WTC11 (cell line): Measurements from ENCODE around the gene TANGO2. TPM values are rescaled to one million over a fixed set of nuclear protein-coding genes. Genes with fewer than 3 reads are reported as not detected.

Experiments
- ATAC-seq: fragments of 200-7000 bp; cut with Tn5 transposase; 2 replicates; pipeline ENCODE4 v1.10.0; 2021; ENCODE audit warnings: mild to moderate bottlenecking, moderate library complexity
- CTCF ChIA-PET: fragments of 300-600 bp; sonication (Branson Sonifier 250); formaldehyde crosslinking; loops from one replicate; lab custom pipeline; 2021; ENCODE audit warnings: antibody characterized with exemption; lab: Charles Lee
- POLR2A ChIA-PET: fragments of 350-600 bp; sonication (Branson Sonifier 250); formaldehyde crosslinking; loops from one replicate; lab custom pipeline; 2021; ENCODE audit warnings: antibody characterized with exemption; lab: Charles Lee
- DNase-seq: peaks from one replicate; pipeline ENCODE4 v3.0.0; 2021; ENCODE audit warnings: low spot score
- H3K27ac Mint-ChIP-seq: 2 replicates; pipeline ENCODE4 v1.8.0; 2021; ENCODE audit warnings: mixed read lengths
- H3K27me3 Mint-ChIP-seq: 2 replicates; pipeline ENCODE4 v1.8.0; 2021; ENCODE audit warnings: low read depth, mild to moderate bottlenecking, moderate library complexity, mixed read lengths
- H3K36me3 Mint-ChIP-seq: 2 replicates; pipeline ENCODE4 v1.8.0; 2021; ENCODE audit warnings: mixed read lengths
- H3K4me1 Mint-ChIP-seq: 2 replicates; pipeline ENCODE4 v1.8.0; 2022; ENCODE audit warnings: mixed read lengths
- H3K4me3 Mint-ChIP-seq: 2 replicates; pipeline ENCODE4 v1.8.0; 2021; ENCODE audit warnings: mild to moderate bottlenecking, moderate library complexity, mixed read lengths
- H3K9me3 Mint-ChIP-seq: 2 replicates; pipeline ENCODE4 v1.8.0; 2021; ENCODE audit warnings: mixed read lengths
- CREB1 ChIP-seq: sonication (generic); formaldehyde crosslinking; IDR thresholded peaks from 2 replicates; pipeline ENCODE4 v1.8.0; 2023; ENCODE audit warnings: mild to moderate bottlenecking, missing genetic modification reagents
- FOXJ3 ChIP-seq: sonication (generic); formaldehyde crosslinking; IDR thresholded peaks from 2 replicates; pipeline ENCODE4 v1.9.0; 2021; ENCODE audit warnings: missing genetic modification reagents, mild to moderate bottlenecking, borderline replicate concordance
- HMGA2 ChIP-seq: fragments of 250-450 bp; sonication (Bioruptor Pico); IDR thresholded peaks from 2 replicates; pipeline ENCODE4 v1.4.0; 2021; ENCODE audit warnings: mild to moderate bottlenecking, moderate library complexity
- JUN ChIP-seq: sonication (generic); formaldehyde crosslinking; IDR thresholded peaks from 2 replicates; pipeline ENCODE4 v1.8.0; 2023; ENCODE audit warnings: mild to moderate bottlenecking, missing genetic modification reagents
- OVOL2 ChIP-seq: fragments of 250-450 bp; sonication (Bioruptor Pico); IDR thresholded peaks from 2 replicates; pipeline ENCODE4 v1.9.0; 2021; ENCODE audit warnings: mild to moderate bottlenecking, borderline replicate concordance
- RELA ChIP-seq: sonication (generic); formaldehyde crosslinking; IDR thresholded peaks from 2 replicates; pipeline ENCODE4 v1.8.1; 2022; ENCODE audit warnings: missing genetic modification reagents, mild to moderate bottlenecking, borderline replicate concordance
- SMAD4 ChIP-seq: sonication (generic); formaldehyde crosslinking; IDR thresholded peaks from 2 replicates; pipeline ENCODE4 v1.8.0; 2022; ENCODE audit warnings: mild to moderate bottlenecking, missing genetic modification reagents
- TCF7 ChIP-seq: sonication (generic); formaldehyde crosslinking; IDR thresholded peaks from 2 replicates; pipeline ENCODE4 v1.8.0; 2022; ENCODE audit warnings: mild to moderate bottlenecking, low read depth, missing genetic modification reagents, moderate library complexity
- TEAD4 ChIP-seq: sonication (generic); formaldehyde crosslinking; IDR thresholded peaks from 2 replicates; pipeline ENCODE4 v1.8.0; 2022; ENCODE audit warnings: mild to moderate bottlenecking, missing genetic modification reagents
- ZNF138 ChIP-seq: sonication (generic); formaldehyde crosslinking; conservative IDR thresholded peaks from 2 replicates; pipeline ENCODE4 v1.8.1; 2022; ENCODE audit warnings: mild to moderate bottlenecking, moderate library complexity, missing genetic modification reagents
- ZNF219 ChIP-seq: sonication (generic); formaldehyde crosslinking; IDR thresholded peaks from 2 replicates; pipeline ENCODE4 v1.8.0; 2023; ENCODE audit warnings: missing genetic modification reagents, mild to moderate bottlenecking, borderline replicate concordance
- ZNF263 ChIP-seq: sonication (generic); formaldehyde crosslinking; IDR thresholded peaks from 2 replicates; pipeline ENCODE4 v1.8.1; 2022; ENCODE audit warnings: low read depth, mild to moderate bottlenecking, moderate library complexity, missing genetic modification reagents
- ZNF396 ChIP-seq: fragments of 250-450 bp; sonication (Bioruptor Pico); IDR thresholded peaks from 2 replicates; pipeline ENCODE4 v1.8.0; 2021; ENCODE audit warnings: mild to moderate bottlenecking, moderate library complexity, borderline replicate concordance
- ZNF671 ChIP-seq: fragments of 250-450 bp; sonication (Bioruptor Pico); IDR thresholded peaks from 2 replicates; pipeline ENCODE4 v1.8.0; 2021; ENCODE audit warnings: mild to moderate bottlenecking
- total RNA-seq: library from RNA; stranded (reverse); gene quantifications from 3 replicates; pipeline ENCODE4 v1.2.3, GENCODE V29; 2021
- TF ChIP-seq, protein P1 (sequence below): sonication (generic); formaldehyde crosslinking; IDR thresholded peaks from 2 replicates; pipeline ENCODE4 v1.8.1; 2023; ENCODE audit warnings: mild to moderate bottlenecking, missing genetic modification reagents
- TF ChIP-seq, protein P2 (sequence below): sonication (generic); formaldehyde crosslinking; IDR thresholded peaks from 2 replicates; pipeline ENCODE4 v1.8.0; 2023; ENCODE audit warnings: missing genetic modification reagents, mild to moderate bottlenecking, borderline replicate concordance
- TF ChIP-seq, protein P3 (sequence below): sonication (generic); formaldehyde crosslinking; IDR thresholded peaks from 2 replicates; pipeline ENCODE4 v1.8.0; 2022; ENCODE audit warnings: mild to moderate bottlenecking, missing genetic modification reagents
- TF ChIP-seq, protein P4 (sequence below): sonication (generic); formaldehyde crosslinking; conservative IDR thresholded peaks from 2 replicates; pipeline ENCODE4 v1.8.1; 2022; ENCODE audit warnings: mild to moderate bottlenecking, missing genetic modification reagents
- TF ChIP-seq, protein P5 (sequence below): fragments of 250-450 bp; sonication (Bioruptor Pico); conservative IDR thresholded peaks from 2 replicates; pipeline ENCODE4 v1.9.0; 2021; ENCODE audit warnings: mild to moderate bottlenecking

The TANGO2 gene
- total RNA-seq, 1 experiment from 2014 or later = 14.8 TPM

DNA sequence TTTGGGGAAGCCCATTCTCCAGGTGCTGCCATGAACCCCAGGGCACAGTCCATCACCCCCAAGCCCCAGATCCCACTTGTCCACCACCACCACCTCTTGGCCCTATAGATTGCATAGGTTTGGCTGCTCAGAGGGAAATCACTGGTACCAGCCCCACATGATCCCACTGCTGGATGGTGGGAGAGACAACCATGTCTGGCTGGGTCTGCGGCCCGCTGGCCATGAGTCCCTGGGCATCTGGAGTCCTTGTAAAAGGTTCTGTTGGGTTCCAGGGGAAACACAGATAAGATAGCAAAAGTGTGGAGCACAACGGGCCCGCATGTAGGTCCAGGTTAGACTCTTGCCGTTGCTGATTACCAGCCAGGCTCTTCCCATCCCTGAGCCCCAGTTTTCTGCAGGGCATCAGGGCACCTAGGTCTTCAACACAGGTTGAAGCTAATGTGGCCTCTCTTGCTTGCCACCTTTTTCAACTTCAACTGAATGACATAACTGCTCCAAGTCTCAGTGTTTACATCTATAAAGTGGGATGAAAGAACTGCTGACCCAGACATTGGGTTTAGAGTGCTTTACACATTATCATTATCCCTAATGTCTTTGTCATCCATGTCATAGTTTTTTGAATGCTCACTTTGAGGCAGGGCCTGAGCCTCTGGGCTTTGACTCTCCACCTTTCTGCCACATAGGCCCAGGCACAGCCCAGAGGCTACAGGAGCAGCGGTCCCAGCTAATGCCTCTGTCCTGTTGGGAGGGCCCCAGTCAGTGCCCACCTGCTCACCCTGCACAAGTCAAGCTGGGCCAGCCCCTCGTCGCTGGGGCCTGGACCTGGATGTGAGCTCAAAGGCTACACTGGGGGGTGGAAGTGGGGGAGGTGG lies 1.0 kb upstream of the TANGO2 start:
- POLR2A ChIA-PET = no interaction called here
- DNase-seq = no peak
- Mint-ChIP-seq H3K9me3 (no peaks in the 10 kb centered on the region), H3K36me3 (no peaks in the 10 kb centered on the region), H3K4me1 (peaks cover 14% of the 10 kb centered on the region), H3K4me3 (peak overlapping the region; percentile 67), H3K27ac (no peak overlapping the region), H3K27me3 (peaks cover 51% of the 10 kb centered on the region)
- ATAC-seq = no peak
- TF ChIP-seq, protein P1, sequence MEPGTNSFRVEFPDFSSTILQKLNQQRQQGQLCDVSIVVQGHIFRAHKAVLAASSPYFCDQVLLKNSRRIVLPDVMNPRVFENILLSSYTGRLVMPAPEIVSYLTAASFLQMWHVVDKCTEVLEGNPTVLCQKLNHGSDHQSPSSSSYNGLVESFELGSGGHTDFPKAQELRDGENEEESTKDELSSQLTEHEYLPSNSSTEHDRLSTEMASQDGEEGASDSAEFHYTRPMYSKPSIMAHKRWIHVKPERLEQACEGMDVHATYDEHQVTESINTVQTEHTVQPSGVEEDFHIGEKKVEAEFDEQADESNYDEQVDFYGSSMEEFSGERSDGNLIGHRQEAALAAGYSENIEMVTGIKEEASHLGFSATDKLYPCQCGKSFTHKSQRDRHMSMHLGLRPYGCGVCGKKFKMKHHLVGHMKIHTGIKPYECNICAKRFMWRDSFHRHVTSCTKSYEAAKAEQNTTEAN = no peak
- TF ChIP-seq CREB1 (CRISPR knock-in tag) = no peak
- CTCF ChIA-PET = interaction anchor here (0.6 to 1.6 kb wide), 9 partner anchors 13 to 290 kb away, joined by 3 to 6 read pairs (median 4); no protein-coding TSS in a partner anchor

GRCh38 chr22:20021196-20022181 lies 579 bp downstream of the TANGO2 start:
- H3K27ac Mint-ChIP-seq = no peak overlapping the region

More at GRCh38 chr22:20021196-20022181, 579 bp downstream of the TANGO2 start:
- ATAC-seq (no peak), DNase-seq (no peak)
- TF ChIP-seq RELA (CRISPR knock-in tag) (no peak), ZNF138 (CRISPR knock-in tag) (no peak), ZNF396 (no peak), TEAD4 (no peak), HMGA2 (CRISPR knock-in tag) (no peak), TCF7 (no peak), FOXJ3 (CRISPR knock-in tag) (no peak), ZNF263 (CRISPR knock-in tag) (no peak), SMAD4 (CRISPR knock-in tag) (no peak), JUN (CRISPR knock-in tag) (0 out of 2 replicates have a peak, but pooled peaks have one; percentile 24), ZNF219 (CRISPR knock-in tag) (no peak), ZNF671 (no peak), OVOL2 (CRISPR knock-in tag) (no peak)
- TF ChIP-seq, protein P2, sequence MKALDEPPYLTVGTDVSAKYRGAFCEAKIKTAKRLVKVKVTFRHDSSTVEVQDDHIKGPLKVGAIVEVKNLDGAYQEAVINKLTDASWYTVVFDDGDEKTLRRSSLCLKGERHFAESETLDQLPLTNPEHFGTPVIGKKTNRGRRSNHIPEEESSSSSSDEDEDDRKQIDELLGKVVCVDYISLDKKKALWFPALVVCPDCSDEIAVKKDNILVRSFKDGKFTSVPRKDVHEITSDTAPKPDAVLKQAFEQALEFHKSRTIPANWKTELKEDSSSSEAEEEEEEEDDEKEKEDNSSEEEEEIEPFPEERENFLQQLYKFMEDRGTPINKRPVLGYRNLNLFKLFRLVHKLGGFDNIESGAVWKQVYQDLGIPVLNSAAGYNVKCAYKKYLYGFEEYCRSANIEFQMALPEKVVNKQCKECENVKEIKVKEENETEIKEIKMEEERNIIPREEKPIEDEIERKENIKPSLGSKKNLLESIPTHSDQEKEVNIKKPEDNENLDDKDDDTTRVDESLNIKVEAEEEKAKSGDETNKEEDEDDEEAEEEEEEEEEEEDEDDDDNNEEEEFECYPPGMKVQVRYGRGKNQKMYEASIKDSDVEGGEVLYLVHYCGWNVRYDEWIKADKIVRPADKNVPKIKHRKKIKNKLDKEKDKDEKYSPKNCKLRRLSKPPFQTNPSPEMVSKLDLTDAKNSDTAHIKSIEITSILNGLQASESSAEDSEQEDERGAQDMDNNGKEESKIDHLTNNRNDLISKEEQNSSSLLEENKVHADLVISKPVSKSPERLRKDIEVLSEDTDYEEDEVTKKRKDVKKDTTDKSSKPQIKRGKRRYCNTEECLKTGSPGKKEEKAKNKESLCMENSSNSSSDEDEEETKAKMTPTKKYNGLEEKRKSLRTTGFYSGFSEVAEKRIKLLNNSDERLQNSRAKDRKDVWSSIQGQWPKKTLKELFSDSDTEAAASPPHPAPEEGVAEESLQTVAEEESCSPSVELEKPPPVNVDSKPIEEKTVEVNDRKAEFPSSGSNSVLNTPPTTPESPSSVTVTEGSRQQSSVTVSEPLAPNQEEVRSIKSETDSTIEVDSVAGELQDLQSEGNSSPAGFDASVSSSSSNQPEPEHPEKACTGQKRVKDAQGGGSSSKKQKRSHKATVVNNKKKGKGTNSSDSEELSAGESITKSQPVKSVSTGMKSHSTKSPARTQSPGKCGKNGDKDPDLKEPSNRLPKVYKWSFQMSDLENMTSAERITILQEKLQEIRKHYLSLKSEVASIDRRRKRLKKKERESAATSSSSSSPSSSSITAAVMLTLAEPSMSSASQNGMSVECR (CRISPR knock-in tag) = 0 out of 2 replicates have a peak, but pooled peaks have one; percentile 42
- TF ChIP-seq, protein P3, sequence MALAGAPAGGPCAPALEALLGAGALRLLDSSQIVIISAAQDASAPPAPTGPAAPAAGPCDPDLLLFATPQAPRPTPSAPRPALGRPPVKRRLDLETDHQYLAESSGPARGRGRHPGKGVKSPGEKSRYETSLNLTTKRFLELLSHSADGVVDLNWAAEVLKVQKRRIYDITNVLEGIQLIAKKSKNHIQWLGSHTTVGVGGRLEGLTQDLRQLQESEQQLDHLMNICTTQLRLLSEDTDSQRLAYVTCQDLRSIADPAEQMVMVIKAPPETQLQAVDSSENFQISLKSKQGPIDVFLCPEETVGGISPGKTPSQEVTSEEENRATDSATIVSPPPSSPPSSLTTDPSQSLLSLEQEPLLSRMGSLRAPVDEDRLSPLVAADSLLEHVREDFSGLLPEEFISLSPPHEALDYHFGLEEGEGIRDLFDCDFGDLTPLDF (CRISPR knock-in tag) = no peak
- TF ChIP-seq, protein P4, sequence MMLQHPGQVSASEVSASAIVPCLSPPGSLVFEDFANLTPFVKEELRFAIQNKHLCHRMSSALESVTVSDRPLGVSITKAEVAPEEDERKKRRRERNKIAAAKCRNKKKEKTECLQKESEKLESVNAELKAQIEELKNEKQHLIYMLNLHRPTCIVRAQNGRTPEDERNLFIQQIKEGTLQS (CRISPR knock-in tag) = no peak
- TF ChIP-seq, protein P5, sequence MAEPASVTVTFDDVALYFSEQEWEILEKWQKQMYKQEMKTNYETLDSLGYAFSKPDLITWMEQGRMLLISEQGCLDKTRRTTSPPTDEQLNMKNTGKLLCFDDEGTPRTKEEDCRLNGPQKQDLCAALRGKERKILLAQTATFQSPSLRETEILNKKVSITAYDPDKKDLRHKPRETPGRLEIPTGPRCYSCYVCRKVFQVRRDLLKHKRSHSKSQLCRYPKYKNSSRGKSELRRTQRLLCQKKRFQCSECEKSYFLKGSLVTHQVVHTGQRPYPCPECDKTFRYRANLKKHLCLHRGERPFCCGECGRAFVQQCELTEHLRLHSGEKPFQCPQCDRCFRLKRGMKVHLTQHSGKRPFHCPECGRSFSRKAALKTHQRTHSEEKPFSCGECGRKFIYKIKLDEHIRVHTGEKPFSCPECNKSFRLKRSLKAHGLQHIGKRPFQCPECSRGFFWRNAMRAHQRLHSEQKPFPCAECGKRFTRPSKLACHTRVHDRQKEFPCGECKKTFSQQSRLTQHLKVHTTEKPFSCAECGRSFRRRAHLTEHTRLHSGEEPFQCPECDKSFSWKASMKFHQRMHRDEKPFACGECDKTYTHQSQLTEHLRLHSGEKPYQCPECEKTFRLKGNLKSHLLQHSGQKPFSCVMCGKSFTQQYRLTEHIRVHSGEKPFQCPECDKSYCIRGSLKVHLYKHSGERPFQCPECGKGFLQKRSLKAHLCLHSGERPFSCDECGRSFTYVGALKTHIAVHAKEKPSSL (CRISPR knock-in tag) = no peak
- Mint-ChIP-seq H3K36me3 (no peaks in the 10 kb centered on the region), H3K9me3 (no peaks in the 10 kb centered on the region), H3K27me3 (peaks cover 43% of the 10 kb centered on the region), H3K4me3 (peak overlapping the region; percentile 86), H3K4me1 (peaks cover 12% of the 10 kb centered on the region)
- ChIA-PET CTCF (interaction anchor here (0.6 to 3.4 kb wide), 11 partner anchors 8 to 291 kb away, joined by 3 to 15 read pairs (median 5); no protein-coding TSS in a partner anchor), POLR2A (no interaction called here)
